Omental fat pad (tissue), 4 donors: ENCODE data around the gene FAM24B. TPM values are rescaled to one million over a fixed set of nuclear protein-coding genes. Genes with fewer than 3 reads are reported as not detected.
"Not testable (repeated sequence)": the region's sequence is repeated elsewhere in the genome, so short reads cannot be mapped to it uniquely, and the experiment has no call there.

ENCODE experiments used
- ATAC-seq: fragments of 150-250 bp; one replicate; pipeline ENCODE4 v1.9.1; 2016; ENCODE audit warnings: mild to moderate bottlenecking, moderate library complexity; ENCODE audit not compliant: low FRiP score
- DNase-seq: peaks from one replicate; pipeline ENCODE4 v3.0.0-alpha.2; 2019; ENCODE audit warnings: low spot score
- CTCF ChIP-seq, 3 donors: fragments of 450-650 bp; IDR thresholded peaks; one replicate each; pipeline ENCODE4 v1.5.1; 2016 to 2017; ENCODE audit warnings: antibody characterized with exemption in 3 of 3, mild to moderate bottlenecking in 3 of 3, moderate library complexity in 2 of 3
- total RNA-seq, 4 donors: library from RNA; depleted of rRNA; stranded (reverse); fragments of >200 nt; gene quantifications; one replicate each; pipeline ENCODE4 v1.1.0, GENCODE V29; 2016

The FAM24B gene, protein sequence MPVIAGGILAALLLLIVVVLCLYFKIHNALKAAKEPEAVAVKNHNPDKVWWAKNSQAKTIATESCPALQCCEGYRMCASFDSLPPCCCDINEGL
- total RNA-seq, result 1 to 10 TPM; 1.0 to 4.4 (median 3.2) TPM

- ATAC-seq, result peak; percentile 99
- no peak for TF ChIP-seq CTCF (IDR thresholded peaks at IDR 0.05)
- peak; percentile 76 for DNase-seq
These were observed at the start of gene FAM24B for GRCh38 chr10:122879339-122880273. FAM24B (minus strand) TSS chr10:122879581; CDS start chr10:122850515, 29,066 bp downstream.

GRCh38 chr10:122915700-122916099, 36.3 kb upstream of the FAM24B start:
- ATAC-seq (no peak), DNase-seq (no peak)
- TF ChIP-seq CTCF (IDR thresholded peaks at IDR 0.05), result no peak

- DNase-seq (no peak), ATAC-seq (no peak)
- TF ChIP-seq CTCF (IDR thresholded peaks at IDR 0.05), result no peak
These were observed 32.6 kb upstream of the FAM24B start for GRCh38 chr10:122911889-122912484.

- DNase-seq (no peak), ATAC-seq (no peak)
- TF ChIP-seq CTCF (IDR thresholded peaks at IDR 0.05), result no peak
These were observed 30.9 kb upstream of the FAM24B start, which contains the start of gene FAM24A for GRCh38 chr10:122910310-122910709. FAM24A (plus strand) TSS chr10:122910610; CDS start chr10:122911635, 1,025 bp downstream.

- ATAC-seq, DNase-seq: not testable (repeated sequence)
These were observed 24.5 kb upstream of the FAM24B start for GRCh38 chr10:122903861-122904260.

DNA sequence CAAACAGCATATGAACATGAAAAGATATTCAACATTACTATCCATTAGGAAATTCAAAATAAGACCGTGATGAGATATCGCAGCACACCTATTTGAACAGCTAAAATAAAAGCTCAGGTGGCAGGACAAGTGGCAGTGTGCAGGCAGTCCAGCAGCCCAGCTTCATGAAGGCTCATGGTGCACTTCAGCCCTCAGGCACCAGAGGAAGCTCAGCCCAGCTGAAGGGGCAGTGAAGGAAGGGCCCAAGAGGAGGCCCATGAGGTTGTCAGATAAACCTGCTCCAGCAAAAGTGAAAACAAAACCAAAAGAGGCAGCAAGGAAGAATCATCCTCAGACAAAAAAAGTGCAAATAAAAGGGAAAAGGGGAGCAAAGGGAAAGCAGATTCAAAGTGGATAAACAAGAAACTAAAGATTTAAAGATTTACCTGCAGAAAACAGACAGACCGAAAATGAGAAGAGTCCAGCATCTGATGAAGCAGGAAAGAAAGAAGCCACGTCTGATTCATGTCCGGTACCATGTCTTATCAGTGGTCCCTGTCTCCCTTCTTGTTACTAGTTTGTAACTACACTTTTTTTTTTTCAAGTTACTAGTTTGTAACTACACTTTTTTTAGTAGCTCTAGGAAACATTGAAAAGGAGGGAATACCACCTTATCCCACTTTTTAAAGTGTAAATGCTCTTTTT, 15.0 kb upstream of the FAM24B start:
- no peak for ATAC-seq
- TF ChIP-seq CTCF (IDR thresholded peaks at IDR 0.05), result no peak
- DNase-seq, result no peak

DNA sequence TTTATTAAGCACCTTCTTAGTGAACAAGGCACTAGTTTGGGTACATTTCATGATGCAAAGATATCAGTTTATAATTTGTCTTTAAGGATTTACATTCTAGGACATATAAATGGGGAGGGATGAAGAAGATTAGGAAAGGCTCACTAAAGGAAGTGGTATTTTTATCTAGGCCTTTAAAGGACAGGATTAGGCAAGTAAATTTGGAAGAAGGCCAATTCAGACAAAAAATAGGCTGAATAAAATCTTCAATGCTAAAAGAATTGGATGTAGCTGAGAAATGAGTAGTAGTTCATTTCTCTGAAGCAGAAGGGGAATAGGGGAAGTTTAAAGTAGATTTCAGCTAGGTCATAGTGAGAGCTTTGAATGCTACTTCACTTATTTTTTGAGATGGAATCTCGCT, 4.8 kb upstream of the FAM24B start:
- no peak for DNase-seq
- ATAC-seq, result no peak
- TF ChIP-seq CTCF (IDR thresholded peaks at IDR 0.05), result no peak
